GM19372 (cell line): ENCODE data around the gene AKT1.

Experiments used
- ATAC-seq: cut with Tn5 transposase; IDR thresholded peaks from one replicate; pipeline ENCODE4 v1.9.1; 2021; ENCODE audit warnings: mild to moderate bottlenecking, low read depth, moderate library complexity; ENCODE audit not compliant: unreplicated experiment

The AKT1 gene

GRCh38 chr14:104774453-104775072 lies 21.0 kb downstream of the AKT1 start:
- ATAC-seq: no peak

- no peak for ATAC-seq
Observed at GRCh38 chr14:104773505-104774452, 21.8 kb downstream of the AKT1 start.

GRCh38 chr14:104772707-104773504 lies 22.6 kb downstream of the AKT1 start:
- ATAC-seq: no peak

GRCh38 chr14:104771918-104772706 lies 23.4 kb downstream of the AKT1 start:
- ATAC-seq: no peak

GRCh38 chr14:104771374-104771773 lies 24.2 kb downstream of the AKT1 start:
- ATAC-seq: no peak

- no peak for ATAC-seq
Observed at GRCh38 chr14:104770851-104771272, 24.7 kb downstream of the AKT1 start.

GRCh38 chr14:104770072-104770579 lies 25.4 kb downstream of the AKT1 start:
- ATAC-seq: no peak

GRCh38 chr14:104769324-104770071 lies 26.1 kb downstream of the AKT1 start:
- ATAC-seq: no peak

- ATAC-seq: no peak
Observed at GRCh38 chr14:104768437-104769323, 26.9 kb downstream of the AKT1 start.

GRCh38 chr14:104767634-104767918 lies 28.0 kb downstream of the AKT1 start:
- ATAC-seq: no peak

GRCh38 chr14:104766863-104767633 lies 28.5 kb downstream of the AKT1 start:
- ATAC-seq: no peak

- ATAC-seq: no peak
Observed at GRCh38 chr14:104766256-104766862, 29.2 kb downstream of the AKT1 start.

GRCh38 chr14:104765517-104765916 lies 30.0 kb downstream of the AKT1 start:
- ATAC-seq: no peak

GRCh38 chr14:104758981-104759969 lies 36.3 kb downstream of the AKT1 start:
- ATAC-seq: no peak

GRCh38 chr14:104757681-104758392 lies 37.7 kb downstream of the AKT1 start:
- ATAC-seq: no peak

GRCh38 chr14:104757238-104757585 lies 38.3 kb downstream of the AKT1 start:
- no peak for ATAC-seq
